CD1c-positive myeloid dendritic cell (primary cell): ENCODE data around the gene ZDHHC14.
A peak's percentile ranks its signal among the peaks of the same experiment; 100 is the strongest.

Source experiments
- DNase-seq: peaks from one replicate; pipeline ENCODE4 v3.0.0-alpha.2; 2016; ENCODE audit errors: extremely low spot score

The ZDHHC14 gene

GRCh38 chr6:157620944-157621343 lies 240.0 kb downstream of the ZDHHC14 start:
- no peak for DNase-seq

DNA sequence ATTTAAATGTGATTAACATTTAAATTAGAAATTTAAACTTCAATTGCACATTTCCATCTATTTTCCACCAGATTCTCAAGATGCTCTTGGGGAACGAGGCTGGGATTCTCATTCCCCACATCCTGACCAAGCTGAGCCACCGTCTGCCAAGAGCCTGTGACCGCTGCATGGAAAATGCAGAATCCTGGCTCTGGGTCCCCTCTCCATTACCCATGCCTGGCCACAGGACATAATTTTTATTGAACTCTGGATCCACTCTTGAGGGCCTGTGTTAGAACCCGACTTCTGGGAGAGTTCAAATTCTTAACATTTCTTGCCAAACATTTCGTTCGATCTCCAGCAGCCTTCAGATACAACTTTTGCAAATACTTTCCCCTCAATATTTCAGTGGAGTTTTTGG lies 240.4 kb downstream of the ZDHHC14 start:
- no peak for DNase-seq

- no peak for DNase-seq
Measured at GRCh38 chr6:157622427-157622826, 241.4 kb downstream of the ZDHHC14 start.

DNA sequence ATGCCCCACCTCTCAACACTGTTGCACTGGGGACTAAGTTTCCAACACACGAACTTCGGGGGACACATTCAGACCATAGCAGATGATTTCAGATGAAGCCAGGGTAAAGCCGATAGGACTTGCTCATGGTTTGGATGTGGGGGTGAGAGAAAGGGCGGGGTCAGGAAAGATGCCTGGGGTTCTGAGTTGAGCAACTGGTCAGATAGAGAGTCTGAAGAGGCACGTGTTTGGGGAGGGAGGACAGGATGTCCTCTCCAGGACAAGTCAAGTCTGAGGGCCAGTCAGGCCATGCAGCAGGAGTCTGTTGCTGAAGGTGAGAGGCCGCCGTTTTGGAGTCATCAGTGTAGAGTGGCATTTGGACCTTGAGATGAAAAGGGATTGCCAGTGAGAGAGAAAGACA lies 244.1 kb downstream of the ZDHHC14 start:
- DNase-seq: no peak

DNA sequence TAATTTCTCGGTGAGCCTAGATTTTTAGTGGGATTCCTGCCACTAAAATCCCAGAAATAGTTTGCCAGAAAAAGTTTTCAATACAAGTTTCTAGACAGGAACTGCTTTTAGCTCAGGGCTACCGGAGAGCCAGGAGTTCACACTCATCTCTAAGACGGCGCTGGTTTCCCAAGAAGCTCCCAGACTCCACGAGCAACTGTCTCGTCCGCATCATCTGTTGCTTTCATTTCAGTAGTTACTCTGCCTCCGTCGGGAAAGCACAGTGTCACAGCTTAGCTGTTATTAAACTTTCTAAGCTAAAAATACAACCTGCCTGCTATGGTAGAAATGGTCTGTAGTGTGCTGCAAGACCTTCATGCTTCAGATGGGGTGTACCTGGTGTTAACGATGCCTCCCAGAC lies 244.8 kb downstream of the ZDHHC14 start:
- DNase-seq: no peak

GRCh38 chr6:157627195-157627966 lies 246.4 kb downstream of the ZDHHC14 start:
- no peak for DNase-seq

DNA sequence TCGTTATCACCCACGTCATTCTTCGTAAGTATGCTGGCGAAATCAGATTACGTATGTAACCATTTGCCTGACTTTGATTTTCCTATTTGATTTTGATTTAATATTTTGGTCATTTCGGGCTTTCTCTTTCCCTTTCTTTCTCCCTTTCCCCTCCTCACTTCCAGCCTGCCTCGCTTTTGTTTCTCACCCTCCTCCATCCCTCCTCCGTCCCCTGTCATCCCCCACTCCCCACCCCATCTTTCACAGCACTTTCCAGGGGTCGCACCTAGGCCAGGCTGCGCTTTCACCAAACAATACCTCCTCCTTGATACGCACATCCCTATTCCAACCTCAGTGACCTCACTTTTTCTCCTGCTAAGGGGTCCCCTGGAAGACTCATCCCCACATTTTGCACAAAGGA lies 247.5 kb downstream of the ZDHHC14 start:
- no peak for DNase-seq

GRCh38 chr6:157629220-157629619 lies 248.2 kb downstream of the ZDHHC14 start:
- peak; percentile 67 for DNase-seq

- no peak for DNase-seq
Measured at GRCh38 chr6:157630463-157631080, 249.6 kb downstream of the ZDHHC14 start.

DNA sequence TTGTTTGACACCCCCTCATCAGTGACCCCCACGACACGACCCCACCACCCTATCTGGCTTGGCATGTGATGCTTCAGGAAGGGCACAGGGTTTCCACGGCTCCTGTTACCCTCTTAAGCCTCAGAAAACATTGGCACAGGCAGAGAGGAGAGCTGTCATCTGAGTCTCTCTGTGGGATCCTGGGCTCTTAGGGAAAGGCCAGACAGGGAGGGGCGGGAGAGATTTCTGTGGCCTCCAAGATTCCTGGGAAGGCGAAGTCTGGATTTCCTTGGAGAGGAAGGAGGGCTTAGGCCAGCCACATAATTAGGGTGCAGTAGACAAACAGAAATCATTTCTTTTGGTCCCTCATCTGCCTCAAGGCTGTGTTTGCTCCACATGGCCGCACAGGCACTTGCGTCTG lies 250.4 kb downstream of the ZDHHC14 start:
- no peak for DNase-seq

GRCh38 chr6:157631838-157632614 lies 251.0 kb downstream of the ZDHHC14 start:
- DNase-seq: no peak

DNA sequence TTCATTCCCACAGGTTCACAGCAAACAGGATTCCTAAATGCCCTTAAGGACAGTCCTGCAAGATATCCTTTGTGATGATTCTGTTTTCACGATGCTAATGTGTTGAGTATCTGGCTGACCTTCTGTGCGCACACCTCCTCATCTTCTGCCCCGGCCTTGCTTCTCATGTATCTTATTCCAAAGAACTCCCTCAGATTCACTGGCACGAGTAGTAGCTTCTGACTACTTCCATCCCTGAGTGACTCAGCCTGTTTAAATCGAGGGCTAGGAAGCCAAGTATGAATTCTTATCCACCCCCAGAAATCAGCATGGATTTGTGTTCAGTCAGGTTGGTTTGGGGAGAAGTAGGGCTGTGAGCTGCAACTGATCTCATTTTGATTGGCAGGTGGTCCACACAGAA lies 251.8 kb downstream of the ZDHHC14 start:
- no peak for DNase-seq

DNA sequence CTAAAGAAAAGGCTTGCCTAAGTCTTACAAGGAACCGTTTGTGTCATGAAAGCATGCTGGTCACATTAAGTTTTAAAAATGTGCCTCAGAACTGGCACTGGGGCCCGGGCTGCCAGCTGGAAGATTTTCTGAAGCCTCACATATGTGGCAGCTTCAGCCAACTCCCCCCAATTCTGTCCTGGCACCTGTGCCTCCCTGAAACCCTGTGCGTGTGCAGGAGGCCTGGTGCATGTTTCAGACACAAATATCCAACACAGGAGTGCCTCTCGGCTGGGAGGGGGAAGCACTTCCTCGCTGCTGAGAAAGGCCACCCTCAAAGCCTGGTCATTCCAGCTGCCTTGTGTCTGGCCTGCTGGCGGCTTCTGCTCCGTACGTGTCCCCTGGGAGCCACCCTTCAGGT lies 253.6 kb downstream of the ZDHHC14 start:
- DNase-seq: no peak

DNA sequence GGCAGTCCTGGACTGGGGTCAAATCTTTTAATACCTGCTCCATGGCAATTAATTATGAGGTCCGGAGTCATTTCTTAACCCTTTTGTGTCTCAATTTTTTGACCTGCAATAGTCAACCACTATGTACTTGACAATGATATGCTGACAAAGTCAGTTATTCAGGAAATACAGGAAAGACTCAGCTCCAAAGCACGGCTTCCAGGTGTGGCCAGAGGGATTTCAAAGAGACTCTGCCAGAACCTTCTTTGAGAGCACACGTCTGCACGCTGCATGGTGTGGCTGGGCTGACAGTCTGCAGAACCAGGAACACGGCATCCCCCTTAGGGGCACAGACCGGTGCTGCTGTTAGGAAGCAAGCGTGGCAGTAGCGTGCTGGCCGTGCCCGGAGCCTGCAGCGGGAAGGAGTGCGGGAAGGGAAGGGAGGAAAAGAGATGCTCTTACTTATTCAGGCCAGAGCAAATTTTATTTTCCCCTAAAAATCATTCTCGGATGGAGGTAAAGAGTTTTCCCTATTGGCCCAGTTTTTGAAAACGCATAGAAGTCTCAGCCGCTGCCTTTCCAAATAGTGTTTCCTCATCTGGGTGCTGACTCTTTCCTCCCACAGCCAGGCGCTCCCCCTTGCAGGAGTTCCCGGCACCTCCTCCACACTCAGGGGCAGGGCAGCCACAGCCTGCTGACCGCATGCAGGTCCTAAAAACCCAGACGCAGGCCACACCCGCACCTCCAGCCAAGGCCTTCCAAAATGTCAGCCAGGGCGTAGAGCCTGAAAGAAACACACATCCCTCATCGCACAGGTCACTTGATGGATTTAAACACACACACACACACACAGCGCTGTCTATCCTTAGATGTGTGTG lies 254.6 kb downstream of the ZDHHC14 start:
- no peak for DNase-seq

DNA sequence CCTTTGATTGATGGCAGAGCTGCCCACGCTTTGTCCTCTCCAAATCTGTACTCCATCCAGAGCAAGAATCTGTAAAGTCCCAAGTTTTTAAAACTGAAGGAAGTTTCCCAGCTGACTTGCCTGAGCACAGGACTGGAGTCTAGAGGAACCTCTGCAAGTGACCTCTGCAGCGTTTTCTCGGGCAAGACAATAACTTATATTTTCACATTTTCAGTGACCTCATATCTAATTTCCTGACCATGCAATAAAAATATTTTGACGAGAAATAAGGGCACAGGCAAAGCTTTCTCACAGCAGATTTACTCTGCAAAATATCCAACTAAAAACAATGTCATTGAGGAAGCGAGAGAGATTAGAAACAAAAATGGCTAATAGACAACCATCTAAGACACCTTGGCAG lies 256.5 kb downstream of the ZDHHC14 start:
- no peak for DNase-seq

DNA sequence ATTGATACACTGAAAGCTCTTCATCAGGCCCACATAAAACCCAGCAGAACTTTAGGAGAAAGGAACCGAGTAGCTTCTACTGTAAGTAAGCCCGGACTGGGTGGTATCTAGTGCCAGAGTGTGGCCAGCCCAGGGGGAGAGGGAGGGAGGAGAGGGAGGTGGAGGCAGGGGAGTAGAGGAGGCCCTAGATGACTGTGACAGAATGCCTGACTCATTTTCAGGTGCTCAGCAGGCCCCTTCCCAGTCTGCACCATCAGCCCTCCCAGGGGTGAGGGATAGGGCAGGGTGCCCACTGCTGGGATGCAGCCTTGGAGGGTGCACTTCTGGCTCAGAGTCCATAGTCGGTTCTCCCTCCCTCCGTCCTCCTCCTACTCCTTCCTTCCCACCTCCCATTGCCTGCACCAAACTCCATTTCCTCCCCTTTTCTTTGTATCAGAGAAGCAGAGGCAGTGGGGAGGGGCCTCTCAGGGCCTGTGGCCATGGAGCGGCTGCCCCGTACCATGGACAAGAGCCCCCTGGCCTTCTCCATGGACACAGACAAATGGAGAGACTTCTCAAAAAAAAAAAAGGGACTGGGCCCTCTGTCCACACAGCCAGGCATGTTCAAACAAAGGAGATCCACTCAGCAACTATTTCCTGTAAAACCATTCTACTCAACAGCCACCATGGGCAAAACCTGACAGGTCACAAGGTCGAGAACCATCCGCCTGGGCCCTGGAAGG lies 257.1 kb downstream of the ZDHHC14 start:
- no peak for DNase-seq

DNA sequence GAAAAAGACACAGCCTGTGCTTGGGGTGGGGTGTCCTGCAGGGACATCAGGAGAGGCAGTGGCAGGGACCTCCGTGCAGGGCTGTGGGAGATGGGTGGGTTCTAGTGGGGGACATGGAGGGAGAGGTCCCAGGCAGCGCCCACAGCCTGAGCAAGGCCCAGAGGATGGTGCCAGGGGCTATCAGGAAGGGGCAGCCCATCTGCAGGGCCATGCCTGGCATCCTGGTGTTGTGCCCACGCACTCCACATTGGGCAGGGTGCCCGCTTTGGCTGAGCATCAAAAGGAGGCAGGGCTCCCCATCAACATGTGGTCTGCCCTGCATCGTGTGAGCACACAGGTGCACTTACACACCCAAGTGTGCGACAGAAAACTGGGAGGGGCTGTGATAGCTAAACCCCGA lies 257.8 kb downstream of the ZDHHC14 start:
- no peak for DNase-seq

DNA sequence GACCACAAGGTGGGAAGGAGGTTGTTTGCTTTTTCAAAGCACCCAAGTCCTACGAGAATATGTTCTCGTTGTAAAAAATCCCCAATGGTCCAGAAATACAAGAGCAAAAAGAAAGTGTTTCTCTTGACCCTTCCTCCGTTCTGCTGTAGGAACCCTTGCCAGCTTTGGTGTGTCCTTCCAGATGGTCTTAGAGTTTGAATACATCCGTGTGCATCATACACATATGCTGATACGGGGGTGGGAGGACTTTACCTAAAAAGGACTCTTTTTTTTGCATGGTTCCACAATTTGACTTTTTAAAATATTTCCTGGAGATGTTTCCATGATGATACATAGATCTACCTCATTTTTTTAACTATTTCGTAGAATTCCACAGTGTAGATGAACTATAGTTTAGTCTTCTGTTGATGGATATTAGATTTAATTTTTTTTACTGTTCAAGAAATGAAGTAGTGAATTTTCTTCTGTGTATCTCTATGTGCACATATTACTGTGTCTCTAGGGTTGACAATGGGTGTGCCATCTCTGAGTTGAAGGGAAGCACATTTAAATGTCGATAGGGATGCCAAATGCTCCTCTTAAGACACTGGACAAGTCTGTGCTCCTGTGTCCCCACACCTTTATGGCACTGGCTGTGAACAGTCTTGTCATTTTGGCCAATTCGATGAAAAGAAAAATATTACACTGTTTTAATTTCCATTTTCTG lies 259.9 kb downstream of the ZDHHC14 start:
- DNase-seq: no peak

DNA sequence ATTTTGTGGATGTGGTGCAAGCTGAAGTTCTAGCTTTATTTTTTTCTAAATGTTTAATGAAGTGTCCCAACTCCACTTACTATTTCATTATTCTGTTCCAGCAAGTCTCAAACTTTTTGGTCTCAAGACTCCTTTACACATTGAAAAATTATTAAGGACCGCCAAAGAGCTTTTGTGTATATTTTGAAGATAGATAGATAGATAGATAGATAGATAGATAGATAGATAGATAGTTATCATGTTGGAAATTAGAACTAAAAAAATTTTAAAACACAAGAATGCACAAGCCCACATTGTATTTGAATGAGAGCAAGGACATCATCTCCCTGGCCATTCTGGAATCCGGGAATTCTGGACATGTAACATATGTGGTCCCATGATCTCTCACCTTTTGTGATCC lies 260.8 kb downstream of the ZDHHC14 start:
- no peak for DNase-seq

GRCh38 chr6:157642736-157643135 lies 261.7 kb downstream of the ZDHHC14 start:
- no peak for DNase-seq
